OCI-LY7 (cell line): ENCODE data around the gene FAM111B. TPM values are rescaled to one million over a fixed set of nuclear protein-coding genes. Genes with fewer than 3 reads are reported as not detected.

ENCODE experiments used
- BruUV-seq: library from RNA; stranded (reverse); fragments of 400-500 nt; replicated peaks from 2 replicates; lab custom pipeline; 2021; lab: Mats Ljungman, UMichigan
- CTCF ChIA-PET: fragments of 300-600 bp; sonication (Branson Sonifier 250); formaldehyde crosslinking; loops from one replicate; lab custom pipeline; 2022; ENCODE audit warnings: antibody characterized with exemption; ENCODE audit not compliant: unreplicated experiment; lab: Charles Lee
- POLR2A ChIA-PET: fragments of 300-600 bp; sonication (Branson Sonifier 250); formaldehyde crosslinking; loops from one replicate; lab custom pipeline; 2022; ENCODE audit warnings: antibody characterized with exemption; lab: Charles Lee
- DNase-seq: peaks from one replicate; pipeline ENCODE4 v3.0.0-alpha.2; 2015; ENCODE audit warnings: low spot score
- H2AFZ ChIP-seq: fragments of 200-600 bp; sonication (generic), shearing (Covaris generic); 2 replicates; pipeline ENCODE4 v1.6.1; 2014; ENCODE audit warnings: mild to moderate bottlenecking, antibody characterized with exemption, low read length, moderate library complexity
- H3K27ac ChIP-seq: fragments of 200-600 bp; sonication (generic); 2 replicates; pipeline ENCODE4 v1.5.1; 2014; ENCODE audit warnings: mixed run types, low read depth, mild to moderate bottlenecking, moderate library complexity, low read length, inconsistent platforms; ENCODE audit not compliant: poor library complexity, severe bottlenecking
- H3K36me3 ChIP-seq: fragments of 200-600 bp; sonication (generic); 2 replicates; pipeline ENCODE4 v1.6.1; 2014; ENCODE audit warnings: mild to moderate bottlenecking, antibody characterized with exemption, low read length, moderate library complexity, mixed read lengths; ENCODE audit not compliant: insufficient read depth
- H3K4me1 ChIP-seq: fragments of 200-600 bp; sonication (generic); 2 replicates; pipeline ENCODE4 v1.5.1; 2014; ENCODE audit warnings: mild to moderate bottlenecking, low read length; ENCODE audit not compliant: insufficient read depth, poor library complexity, severe bottlenecking
- H3K4me2 ChIP-seq: fragments of 200-600 bp; sonication (generic); 2 replicates; pipeline ENCODE4 v1.6.1; 2014; ENCODE audit warnings: mild to moderate bottlenecking, low read length
- H3K4me3 ChIP-seq: fragments of 200-600 bp; sonication (generic); 2 replicates; pipeline ENCODE4 v1.5.1; 2014; ENCODE audit warnings: mild to moderate bottlenecking, low read depth, low read length; ENCODE audit not compliant: poor library complexity, severe bottlenecking
- H3K79me2 ChIP-seq: fragments of 200-600 bp; sonication (generic); 2 replicates; pipeline ENCODE4 v1.6.1; 2016; ENCODE audit warnings: low read depth, mild to moderate bottlenecking, low read length, moderate library complexity, mixed read lengths; ENCODE audit not compliant: insufficient read depth
- H3K9me2 ChIP-seq: fragments of 200-600 bp; sonication (generic); 2 replicates; pipeline ENCODE4 v1.6.1; 2016; ENCODE audit warnings: mild to moderate bottlenecking, low read length, mixed read lengths; ENCODE audit not compliant: insufficient read depth
- H3K9me3 ChIP-seq: fragments of 200-600 bp; sonication (generic); 2 replicates; pipeline ENCODE4 v1.6.1; 2014; ENCODE audit warnings: mild to moderate bottlenecking, mixed run types, low read length, mixed read lengths
- H4K20me1 ChIP-seq: fragments of 200-600 bp; sonication (generic); 2 replicates; pipeline ENCODE4 v1.6.1; 2014; ENCODE audit warnings: mild to moderate bottlenecking, antibody characterized with exemption, low read length, moderate library complexity, mixed read lengths; ENCODE audit not compliant: insufficient read depth
- EZH2phosphoT487 ChIP-seq: fragments of 200-600 bp; sonication (generic); IDR thresholded peaks from 2 replicates; pipeline ENCODE4 v1.6.1; 2018; ENCODE audit warnings: low read depth, borderline replicate concordance, mild to moderate bottlenecking, mixed run types, antibody characterized with exemption, low read length, moderate library complexity, mixed read lengths
- intact Hi-C: fragments of 100-400 bp; cut with micrococcal nuclease; formaldehyde crosslinking; loops from one replicate; pipeline ENCODE4 v1.10.0; 2022; ENCODE audit not compliant: unreplicated experiment
- total RNA-seq, 2 experiments: library from RNA; depleted of rRNA in 1 of 2; stranded (reverse); fragments of >200 nt in 1 of 2; shearing (Covaris generic) in 1 of 2; gene quantifications; 2 replicates each; pipeline ENCODE4 v1.2.3, GENCODE V29; 2014 to 2022
- TF ChIP-seq, protein P1 (sequence below): fragments of 200-600 bp; sonication (generic); conservative IDR thresholded peaks from 2 replicates; pipeline ENCODE4 v1.5.1; 2014; ENCODE audit warnings: mild to moderate bottlenecking, antibody characterized with exemption, low read length, moderate library complexity, mixed read lengths

Gene FAM111B
- total RNA-seq, 2 experiments from 2014 or later = 37.6 to 38.1 TPM

DNA sequence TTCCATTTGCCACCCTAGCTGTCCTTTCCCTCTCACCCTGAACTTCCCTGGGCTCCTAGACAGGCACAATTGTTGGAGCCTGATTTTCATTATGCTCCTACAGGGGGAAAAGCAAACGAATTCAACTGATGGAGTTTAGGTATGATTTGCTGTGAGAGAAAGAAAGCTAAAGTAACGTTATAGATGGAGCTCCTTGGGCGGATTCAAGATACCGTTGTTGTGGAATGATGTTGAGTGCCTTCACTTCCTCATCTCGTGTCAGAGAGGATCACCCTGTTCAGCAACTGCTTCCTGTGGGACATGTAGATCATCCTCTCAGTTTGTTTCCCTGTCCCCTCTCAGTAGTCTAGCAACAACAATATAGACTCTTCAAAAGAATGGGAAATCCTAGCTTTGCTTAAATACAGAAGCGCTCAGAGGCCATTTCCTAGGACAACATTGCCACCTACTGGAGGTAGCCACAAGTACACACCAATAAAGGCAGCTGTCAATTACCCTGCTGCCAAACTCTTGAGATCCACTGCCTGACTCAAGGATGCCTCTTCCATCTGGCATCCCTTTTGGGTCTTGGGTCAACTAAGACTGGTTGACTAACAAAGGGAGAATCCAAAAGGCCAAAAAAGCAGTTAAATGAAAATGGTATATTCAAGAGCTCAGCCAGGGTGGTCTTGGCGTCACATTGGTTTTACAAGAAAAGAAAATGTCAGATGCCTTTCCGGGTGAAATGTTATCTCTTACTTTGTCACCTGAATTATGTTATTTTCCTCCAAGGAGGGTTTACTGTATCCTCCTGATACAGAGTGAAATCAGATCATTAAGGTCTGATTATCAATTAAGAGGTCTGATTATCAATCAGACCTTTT, 51.4 kb downstream of the FAM111B start:
- Histone ChIP-seq H3K9me3 (no peaks in the 10 kb centered on the region), H3K4me1 (no peaks in the 10 kb centered on the region), H3K27ac (no peak overlapping the region), H4K20me1 (no peaks in the 10 kb centered on the region), H3K36me3 (peaks cover 7% of the 10 kb centered on the region), H2AFZ (no peak overlapping the region), H3K4me2 (no peak overlapping the region), H3K4me3 (no peak overlapping the region), H3K79me2 (no peaks in the 10 kb centered on the region), H3K9me2 (no peaks in the 10 kb centered on the region)
- intact Hi-C loops = loop anchor here (1.0 to 5.0 kb wide), 3 partner anchors 16 to 481 kb away; partner anchors contain the start of gene FAM111A
- no TSS peak for BruUV-seq
- DNase-seq = peak; percentile 81
- no peak for TF ChIP-seq EZH2phosphoT487
- TF ChIP-seq, protein P1, sequence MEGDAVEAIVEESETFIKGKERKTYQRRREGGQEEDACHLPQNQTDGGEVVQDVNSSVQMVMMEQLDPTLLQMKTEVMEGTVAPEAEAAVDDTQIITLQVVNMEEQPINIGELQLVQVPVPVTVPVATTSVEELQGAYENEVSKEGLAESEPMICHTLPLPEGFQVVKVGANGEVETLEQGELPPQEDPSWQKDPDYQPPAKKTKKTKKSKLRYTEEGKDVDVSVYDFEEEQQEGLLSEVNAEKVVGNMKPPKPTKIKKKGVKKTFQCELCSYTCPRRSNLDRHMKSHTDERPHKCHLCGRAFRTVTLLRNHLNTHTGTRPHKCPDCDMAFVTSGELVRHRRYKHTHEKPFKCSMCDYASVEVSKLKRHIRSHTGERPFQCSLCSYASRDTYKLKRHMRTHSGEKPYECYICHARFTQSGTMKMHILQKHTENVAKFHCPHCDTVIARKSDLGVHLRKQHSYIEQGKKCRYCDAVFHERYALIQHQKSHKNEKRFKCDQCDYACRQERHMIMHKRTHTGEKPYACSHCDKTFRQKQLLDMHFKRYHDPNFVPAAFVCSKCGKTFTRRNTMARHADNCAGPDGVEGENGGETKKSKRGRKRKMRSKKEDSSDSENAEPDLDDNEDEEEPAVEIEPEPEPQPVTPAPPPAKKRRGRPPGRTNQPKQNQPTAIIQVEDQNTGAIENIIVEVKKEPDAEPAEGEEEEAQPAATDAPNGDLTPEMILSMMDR = peak; percentile 95
- ChIA-PET POLR2A (interaction anchor here (1.1 to 2.9 kb wide), 5 partner anchors 11 to 200 kb away, joined by 3 to 14 read pairs (median 5); partner anchors contain the start of genes DTX4 and FAM111A), CTCF (interaction anchor here (0.9 to 1.7 kb wide), 7 partner anchors 10 to 133 kb away, joined by 3 to 7 read pairs (median 5); partner anchors contain the start of genes DTX4 and FAM111A)

DNA sequence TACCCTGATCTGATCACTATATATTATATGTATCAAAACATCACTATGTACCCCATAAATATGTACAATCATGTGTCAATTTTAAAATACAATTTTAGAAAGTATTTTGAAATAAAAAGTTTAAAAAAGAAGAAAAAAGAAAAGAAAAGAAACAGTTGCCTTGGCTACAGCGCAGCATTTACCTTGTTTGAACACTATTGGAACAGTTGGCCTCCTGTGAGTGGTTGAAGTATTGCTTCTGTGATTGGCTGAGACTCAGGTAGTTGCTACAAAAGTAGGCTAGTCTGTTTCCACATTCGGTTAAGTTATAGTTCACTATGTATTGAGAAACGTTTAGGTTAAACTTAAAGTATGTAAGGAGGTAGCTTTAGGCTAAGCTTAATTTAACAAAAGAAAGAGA, 57.0 kb downstream of the FAM111B start:
- Histone ChIP-seq H2AFZ (no peak overlapping the region), H3K9me3 (no peaks in the 10 kb centered on the region), H3K79me2 (no peaks in the 10 kb centered on the region), H3K9me2 (no peaks in the 10 kb centered on the region), H3K4me3 (no peak overlapping the region), H3K36me3 (no peaks in the 10 kb centered on the region), H3K27ac (no peak overlapping the region), H3K4me2 (no peak overlapping the region), H3K4me1 (no peaks in the 10 kb centered on the region), H4K20me1 (no peaks in the 10 kb centered on the region)
- intact Hi-C loops = no loop called here
- BruUV-seq = no TSS peak
- POLR2A ChIA-PET = interaction anchor here (0.7 kb wide), 1 partner anchor 278 kb away, joined by 7 read pairs; no protein-coding TSS in a partner anchor
- CTCF ChIA-PET = no interaction called here
- DNase-seq = no peak
- TF ChIP-seq EZH2phosphoT487 = no peak

DNA sequence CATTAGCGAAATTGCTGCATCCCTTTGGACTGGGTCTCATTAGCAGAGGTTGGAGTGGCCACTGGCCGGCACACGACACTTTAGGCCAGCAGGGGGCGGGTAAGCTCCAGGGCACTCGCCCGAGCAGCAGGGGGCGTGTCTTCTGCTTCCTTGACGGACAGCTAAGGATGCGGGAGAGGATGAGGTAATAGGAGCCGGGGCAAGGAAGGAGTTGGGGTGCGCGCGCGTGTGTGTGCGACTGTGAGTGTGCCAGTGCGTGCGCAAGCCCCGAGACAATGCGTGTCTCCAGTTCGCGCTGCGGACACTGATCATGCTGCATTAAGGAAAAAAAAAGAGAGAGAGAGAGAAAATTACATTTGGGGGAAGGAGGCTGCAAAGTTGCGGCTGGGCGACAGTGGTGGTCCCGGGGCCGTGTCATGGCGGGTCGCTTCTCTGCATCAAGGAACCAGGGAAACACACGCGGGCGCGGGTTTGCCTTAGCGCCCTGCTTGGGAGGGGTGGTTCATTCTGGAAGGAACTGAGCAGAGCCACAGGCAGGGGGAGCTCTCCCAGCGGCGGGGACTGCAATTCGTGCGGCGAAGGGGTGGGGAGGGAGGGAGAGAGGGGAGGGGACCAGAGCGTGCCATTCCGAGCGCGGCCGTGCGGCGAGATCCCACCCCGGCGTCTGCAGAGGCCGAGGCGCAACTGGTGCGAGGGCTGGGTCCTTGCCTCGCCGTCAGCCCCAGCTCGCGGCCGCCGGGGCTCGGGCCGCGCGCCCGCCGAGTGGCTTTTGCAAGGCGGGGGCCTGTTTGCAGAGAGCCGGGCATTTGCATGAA, 64.7 kb downstream of the FAM111B start, which contains the start of gene DTX4:
TSS of gene DTX4 (plus strand) at position 625 of the 815 bp plus-strand sequence. CDS start 464 bp downstream, outside the sequence.
- Histone ChIP-seq H4K20me1 (no peaks in the 10 kb centered on the region), H3K4me1 (peaks cover 11% of the 10 kb centered on the region), H3K27ac (peak within 1 kb of the TSS; percentile 31), H3K4me2 (peak within 1 kb of the TSS; percentile 100), H3K9me2 (no peaks in the 10 kb centered on the region), H3K79me2 (no peaks in the 10 kb centered on the region), H3K36me3 (no peaks in the 10 kb centered on the region), H2AFZ (peak within 1 kb of the TSS; percentile 95), H3K9me3 (no peaks in the 10 kb centered on the region), H3K4me3 (peak within 1 kb of the TSS; percentile 77)
- no TSS peak for BruUV-seq
- CTCF ChIA-PET = interaction anchor here (1.0 to 1.4 kb wide), 5 partner anchors 14 to 265 kb away, joined by 3 to 7 read pairs (median 3); partner anchors contain the start of gene OR5A1
- intact Hi-C loops = loop anchor here (1.0 kb wide), 3 partner anchors 37 to 259 kb away; no protein-coding TSS in a partner anchor
- DNase-seq = peak; percentile 92
- POLR2A ChIA-PET = interaction anchor here (0.5 to 2.0 kb wide), 7 partner anchors 14 to 1917 kb away, joined by 3 to 7 read pairs (median 3); no protein-coding TSS in a partner anchor
- TF ChIP-seq, protein P1 = peak; percentile 88
- TF ChIP-seq EZH2phosphoT487 = no peak
